ENCODE results near the gene BTN1A1. TPM values are rescaled to one million over a fixed set of nuclear protein-coding genes. Genes with fewer than 3 reads are reported as not detected.

BTN1A1 gene
- total RNA-seq, 1 donor from 2014 or later, result not detected

GRCh38 chr6:26477426-26477825, 22.7 kb upstream of the BTN1A1 start:
- no peak for DNase-seq (ENCODE audit: low read depth, low spot score)
- H3K27ac Mint-ChIP-seq (ENCODE audit: unreplicated experiment), result no peak overlapping the region
- peaks cover 4% of the 10 kb centered on the region for H3K36me3 Mint-ChIP-seq (ENCODE audit: low read depth)
- no peak for TF ChIP-seq CTCF (conservative IDR thresholded peaks at IDR 0.05)
- H3K27me3 Mint-ChIP-seq (ENCODE audit: low read depth), result no peaks in the 10 kb centered on the region
- peaks cover 2% of the 10 kb centered on the region for H3K9me3 Mint-ChIP-seq
- H3K4me1 Mint-ChIP-seq, result peaks cover 33% of the 10 kb centered on the region
- no peak overlapping the region for H3K4me3 Mint-ChIP-seq

- no peak for DNase-seq (ENCODE audit: low read depth, low spot score)
Measured at GRCh38 chr6:26478100-26478984, 21.8 kb upstream of the BTN1A1 start.

GRCh38 chr6:26478985-26479278, 21.2 kb upstream of the BTN1A1 start:
- Mint-ChIP-seq H3K36me3 (ENCODE audit: low read depth) (no peaks in the 10 kb centered on the region), H3K4me3 (no peak overlapping the region), H3K27ac (ENCODE audit: unreplicated experiment) (no peak overlapping the region), H3K27me3 (ENCODE audit: low read depth) (no peaks in the 10 kb centered on the region), H3K4me1 (peaks cover 27% of the 10 kb centered on the region), H3K9me3 (peaks cover 2% of the 10 kb centered on the region)
- no peak for DNase-seq (ENCODE audit: low read depth, low spot score)
- TF ChIP-seq CTCF (conservative IDR thresholded peaks at IDR 0.05), result no peak

More at GRCh38 chr6:26478100-26478984, 21.8 kb upstream of the BTN1A1 start:
- Mint-ChIP-seq H3K9me3 (peaks cover 2% of the 10 kb centered on the region), H3K27me3 (ENCODE audit: low read depth) (no peaks in the 10 kb centered on the region), H3K4me1 (peaks cover 33% of the 10 kb centered on the region), H3K4me3 (no peak overlapping the region), H3K36me3 (ENCODE audit: low read depth) (no peaks in the 10 kb centered on the region), H3K27ac (ENCODE audit: unreplicated experiment) (no peak overlapping the region)
- no peak for TF ChIP-seq CTCF (conservative IDR thresholded peaks at IDR 0.05)

GRCh38 chr6:26482338-26482737, 17.8 kb upstream of the BTN1A1 start:
- Mint-ChIP-seq H3K4me3 (no peak overlapping the region), H3K9me3 (peaks cover 2% of the 10 kb centered on the region), H3K27me3 (ENCODE audit: low read depth) (no peaks in the 10 kb centered on the region), H3K36me3 (ENCODE audit: low read depth) (no peaks in the 10 kb centered on the region), H3K4me1 (no peaks in the 10 kb centered on the region), H3K27ac (ENCODE audit: unreplicated experiment) (no peak overlapping the region)
- no peak for TF ChIP-seq CTCF (conservative IDR thresholded peaks at IDR 0.05)
- no peak for DNase-seq (ENCODE audit: low read depth, low spot score)

- Mint-ChIP-seq H3K27me3 (ENCODE audit: low read depth) (no peaks in the 10 kb centered on the region), H3K27ac (ENCODE audit: unreplicated experiment) (no peak overlapping the region), H3K4me1 (no peaks in the 10 kb centered on the region), H3K36me3 (ENCODE audit: low read depth) (no peaks in the 10 kb centered on the region), H3K4me3 (no peak overlapping the region), H3K9me3 (peaks cover 8% of the 10 kb centered on the region)
- DNase-seq (ENCODE audit: low read depth, low spot score), result no peak
- TF ChIP-seq CTCF (conservative IDR thresholded peaks at IDR 0.05), result no peak
Measured at GRCh38 chr6:26483727-26484126, 16.4 kb upstream of the BTN1A1 start.

Data from neural crest cell (in vitro differentiated cells).